NT2/D1 (cell line): ENCODE measurements around the gene EPHB6.

Experiments
- SUZ12 ChIP-seq: IDR thresholded peaks from 2 replicates; pipeline ENCODE4 v1.6.1; 2011; ENCODE audit not compliant: insufficient read length, insufficient read depth; ENCODE audit errors: extremely low read depth
- ZNF274 ChIP-seq: IDR thresholded peaks from 2 replicates; pipeline ENCODE4 v1.6.1; 2011; ENCODE audit warnings: mild to moderate bottlenecking, low read depth, low read length

GRCh38 chr7:142805350-142806021 is 49.4 kb upstream of the EPHB6 start:
- TF ChIP-seq ZNF274: no peak
- no peak for TF ChIP-seq SUZ12
